Measurements from ENCODE around the gene MPRIP. TPM values are rescaled to one million over a fixed set of nuclear protein-coding genes. Genes with fewer than 3 reads are reported as not detected.

Gene MPRIP
- total RNA-seq, 2 experiments from 2014 or later = 210 to 239 TPM

DNA sequence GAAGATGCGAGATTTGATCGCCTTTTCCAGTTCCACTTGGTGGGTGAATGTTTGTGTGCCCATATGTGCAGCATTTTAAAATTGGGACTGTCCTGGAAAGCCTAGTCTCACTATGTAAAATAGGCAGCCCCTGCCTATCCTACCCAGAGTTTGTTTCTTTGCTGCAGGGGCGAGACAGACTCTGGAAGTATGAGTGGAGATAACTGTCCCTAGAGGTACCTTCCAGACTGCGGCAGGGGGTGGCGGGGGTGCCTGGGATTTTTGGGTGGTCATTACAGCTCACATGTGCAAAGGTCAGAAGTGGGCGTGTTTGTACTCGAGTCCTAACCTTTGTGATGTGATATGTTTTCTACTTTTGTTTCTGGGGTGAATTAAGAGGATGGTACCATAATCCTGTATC, 36.6 kb downstream of the MPRIP start:
- DNase-seq (no peak), ATAC-seq (ENCODE audit: low read depth) (no peak)
- H3K4me1 Mint-ChIP-seq = peaks cover 14% of the 10 kb centered on the region
- POLR2A ChIA-PET = no interaction called here
- H3K27me3 Mint-ChIP-seq = no peaks in the 10 kb centered on the region
- H3K9me3 Mint-ChIP-seq = no peaks in the 10 kb centered on the region
- H3K36me3 Mint-ChIP-seq = peaks cover 7% of the 10 kb centered on the region
- no peak overlapping the region for H3K27ac Mint-ChIP-seq
- H3K4me3 Mint-ChIP-seq = no peak overlapping the region

- Mint-ChIP-seq H3K27ac (no peak overlapping the region), H3K27me3 (no peaks in the 10 kb centered on the region), H3K4me1 (peaks cover 11% of the 10 kb centered on the region), H3K4me3 (no peak overlapping the region), H3K36me3 (peaks cover 7% of the 10 kb centered on the region), H3K9me3 (no peaks in the 10 kb centered on the region)
- no peak for DNase-seq
- no peak for ATAC-seq (ENCODE audit: low read depth)
- POLR2A ChIA-PET = no interaction called here
These were observed 37.1 kb downstream of the MPRIP start for GRCh38 chr17:17079336-17079735.

GRCh38 chr17:17079761-17080160, 37.5 kb downstream of the MPRIP start:
- POLR2A ChIA-PET = no interaction called here
- Mint-ChIP-seq H3K36me3 (peaks cover 7% of the 10 kb centered on the region), H3K4me3 (no peak overlapping the region), H3K9me3 (no peaks in the 10 kb centered on the region), H3K27ac (no peak overlapping the region), H3K27me3 (no peaks in the 10 kb centered on the region), H3K4me1 (peaks cover 7% of the 10 kb centered on the region)
- no peak for ATAC-seq (ENCODE audit: low read depth)
- DNase-seq = no peak

GRCh38 chr17:17080181-17080631, 37.9 kb downstream of the MPRIP start:
- H3K36me3 Mint-ChIP-seq = peaks cover 5% of the 10 kb centered on the region
- H3K27ac Mint-ChIP-seq = no peak overlapping the region
- no peak for ATAC-seq (ENCODE audit: low read depth)
- no peaks in the 10 kb centered on the region for H3K9me3 Mint-ChIP-seq
- POLR2A ChIA-PET = no interaction called here
- H3K27me3 Mint-ChIP-seq = no peaks in the 10 kb centered on the region
- H3K4me3 Mint-ChIP-seq = no peak overlapping the region
- DNase-seq = no peak
- H3K4me1 Mint-ChIP-seq = peaks cover 3% of the 10 kb centered on the region

GRCh38 chr17:17080781-17081180, 38.5 kb downstream of the MPRIP start:
- POLR2A ChIA-PET = no interaction called here
- Mint-ChIP-seq H3K36me3 (peaks cover 3% of the 10 kb centered on the region), H3K4me1 (no peaks in the 10 kb centered on the region), H3K27me3 (no peaks in the 10 kb centered on the region), H3K27ac (no peak overlapping the region), H3K4me3 (no peak overlapping the region), H3K9me3 (no peaks in the 10 kb centered on the region)
- ATAC-seq (ENCODE audit: low read depth) = no peak
- no peak for DNase-seq

GRCh38 chr17:17081304-17081940, 39.2 kb downstream of the MPRIP start:
- peaks cover 6% of the 10 kb centered on the region for H3K36me3 Mint-ChIP-seq
- no peaks in the 10 kb centered on the region for H3K9me3 Mint-ChIP-seq
- no peaks in the 10 kb centered on the region for H3K27me3 Mint-ChIP-seq
- POLR2A ChIA-PET = no interaction called here
- no peak overlapping the region for H3K4me3 Mint-ChIP-seq
- H3K4me1 Mint-ChIP-seq = no peaks in the 10 kb centered on the region
- no peak for DNase-seq
- no peak overlapping the region for H3K27ac Mint-ChIP-seq
- ATAC-seq (ENCODE audit: low read depth) = no peak

GRCh38 chr17:17082878-17083277, 40.6 kb downstream of the MPRIP start:
- Mint-ChIP-seq H3K27ac (peak overlapping the region; percentile 37), H3K4me3 (no peak overlapping the region), H3K4me1 (peaks cover under 1% of the 10 kb centered on the region), H3K27me3 (no peaks in the 10 kb centered on the region), H3K36me3 (peaks cover 5% of the 10 kb centered on the region), H3K9me3 (no peaks in the 10 kb centered on the region)
- ATAC-seq (ENCODE audit: low read depth) = no peak
- POLR2A ChIA-PET = no interaction called here
- no peak for DNase-seq

DNA sequence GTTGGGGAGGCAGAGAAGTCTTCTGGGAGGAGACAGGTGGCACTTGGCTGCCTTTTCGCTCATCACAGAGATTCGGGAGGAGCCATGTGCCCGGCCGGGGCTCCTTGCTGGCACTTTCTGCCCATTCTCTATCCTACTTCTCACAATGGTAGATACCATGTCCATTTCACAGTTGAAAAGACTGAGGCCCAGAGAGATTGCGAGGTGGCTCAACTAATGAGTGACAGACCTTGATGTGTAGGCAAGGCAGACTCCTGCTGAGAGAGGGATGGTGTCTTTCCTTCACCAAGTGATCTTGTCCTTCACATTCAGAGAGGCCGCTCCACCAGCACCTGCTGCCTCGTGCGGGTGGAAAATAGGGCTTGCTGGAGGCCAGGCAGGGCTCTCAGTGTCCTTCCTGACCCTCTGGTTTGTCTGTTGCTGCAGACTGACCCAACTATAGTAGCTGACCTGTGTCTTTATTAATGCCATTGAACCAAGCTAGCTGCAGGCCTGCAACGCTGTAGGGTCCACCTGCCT, 42.1 kb downstream of the MPRIP start:
- Mint-ChIP-seq H3K27me3 (no peaks in the 10 kb centered on the region), H3K9me3 (no peaks in the 10 kb centered on the region), H3K36me3 (peaks cover 9% of the 10 kb centered on the region), H3K4me3 (no peak overlapping the region), H3K27ac (no peak overlapping the region), H3K4me1 (peaks cover 15% of the 10 kb centered on the region)
- POLR2A ChIA-PET = no interaction called here
- ATAC-seq (ENCODE audit: low read depth) (no peak), DNase-seq (no peak)

- POLR2A ChIA-PET = no interaction called here
- no peak for ATAC-seq (ENCODE audit: low read depth)
- no peak for DNase-seq
- Mint-ChIP-seq H3K36me3 (peaks cover 11% of the 10 kb centered on the region), H3K27ac (no peak overlapping the region), H3K9me3 (no peaks in the 10 kb centered on the region), H3K4me3 (no peak overlapping the region), H3K27me3 (no peaks in the 10 kb centered on the region), H3K4me1 (peaks cover 18% of the 10 kb centered on the region)
These were observed 42.7 kb downstream of the MPRIP start for GRCh38 chr17:17084941-17085340.

DNA sequence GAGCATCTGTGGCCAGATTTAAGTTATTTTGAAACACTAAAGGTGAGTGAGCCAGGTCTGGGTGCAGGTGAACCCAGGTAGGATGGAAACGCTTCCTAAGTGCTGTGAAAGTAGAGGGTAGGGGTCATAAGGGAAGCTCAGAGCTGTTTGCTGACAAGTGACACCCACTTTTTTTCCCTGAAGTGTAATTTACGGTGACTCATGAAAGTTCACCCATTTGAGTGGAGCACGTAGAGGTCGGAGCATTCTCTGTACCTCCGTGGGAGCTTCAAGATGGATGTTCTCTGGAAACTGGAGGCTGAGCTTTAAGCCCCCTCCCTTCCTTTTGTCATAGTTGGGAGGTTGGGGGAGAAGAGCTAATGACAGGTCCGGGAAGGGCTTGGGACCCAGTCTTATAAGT, 44.3 kb downstream of the MPRIP start:
- H3K9me3 Mint-ChIP-seq = no peaks in the 10 kb centered on the region
- DNase-seq = no peak
- H3K27ac Mint-ChIP-seq = no peak overlapping the region
- ATAC-seq (ENCODE audit: low read depth) = no peak
- no peak overlapping the region for H3K4me3 Mint-ChIP-seq
- peaks cover 18% of the 10 kb centered on the region for H3K4me1 Mint-ChIP-seq
- no peaks in the 10 kb centered on the region for H3K27me3 Mint-ChIP-seq
- peaks cover 11% of the 10 kb centered on the region for H3K36me3 Mint-ChIP-seq
- POLR2A ChIA-PET = no interaction called here

GRCh38 chr17:17087424-17088015, 45.3 kb downstream of the MPRIP start:
- Mint-ChIP-seq H3K4me3 (no peak overlapping the region), H3K36me3 (peaks cover 11% of the 10 kb centered on the region), H3K27me3 (no peaks in the 10 kb centered on the region), H3K27ac (no peak overlapping the region), H3K4me1 (peaks cover 19% of the 10 kb centered on the region), H3K9me3 (no peaks in the 10 kb centered on the region)
- no peak for ATAC-seq (ENCODE audit: low read depth)
- POLR2A ChIA-PET = no interaction called here
- no peak for DNase-seq

DNA sequence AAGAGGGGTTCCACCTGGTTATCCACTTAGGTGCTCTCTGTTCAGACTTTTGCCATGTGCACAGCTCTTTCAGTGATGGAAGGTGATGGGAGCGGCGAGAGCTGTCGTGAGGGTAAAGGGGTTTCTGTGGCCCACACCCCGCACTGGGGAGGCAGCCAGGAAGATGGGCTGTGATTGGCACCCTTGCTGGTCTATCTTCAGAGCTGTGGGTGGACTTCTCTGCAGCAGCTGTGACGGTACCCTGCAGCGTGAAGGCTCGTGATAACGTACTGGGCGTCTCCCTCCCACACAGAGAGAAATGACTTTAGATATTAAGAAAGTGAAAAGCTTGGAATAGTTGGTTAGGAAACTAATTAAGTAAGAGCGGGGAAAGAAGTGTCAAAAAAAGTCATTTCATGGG, 45.8 kb downstream of the MPRIP start:
- H3K27ac Mint-ChIP-seq = peak overlapping the region; percentile 43
- ATAC-seq (ENCODE audit: low read depth) (no peak), DNase-seq (no peak)
- H3K4me3 Mint-ChIP-seq = no peak overlapping the region
- peaks cover 11% of the 10 kb centered on the region for H3K36me3 Mint-ChIP-seq
- POLR2A ChIA-PET = no interaction called here
- no peaks in the 10 kb centered on the region for H3K9me3 Mint-ChIP-seq
- H3K27me3 Mint-ChIP-seq = no peaks in the 10 kb centered on the region
- peaks cover 19% of the 10 kb centered on the region for H3K4me1 Mint-ChIP-seq

DNA sequence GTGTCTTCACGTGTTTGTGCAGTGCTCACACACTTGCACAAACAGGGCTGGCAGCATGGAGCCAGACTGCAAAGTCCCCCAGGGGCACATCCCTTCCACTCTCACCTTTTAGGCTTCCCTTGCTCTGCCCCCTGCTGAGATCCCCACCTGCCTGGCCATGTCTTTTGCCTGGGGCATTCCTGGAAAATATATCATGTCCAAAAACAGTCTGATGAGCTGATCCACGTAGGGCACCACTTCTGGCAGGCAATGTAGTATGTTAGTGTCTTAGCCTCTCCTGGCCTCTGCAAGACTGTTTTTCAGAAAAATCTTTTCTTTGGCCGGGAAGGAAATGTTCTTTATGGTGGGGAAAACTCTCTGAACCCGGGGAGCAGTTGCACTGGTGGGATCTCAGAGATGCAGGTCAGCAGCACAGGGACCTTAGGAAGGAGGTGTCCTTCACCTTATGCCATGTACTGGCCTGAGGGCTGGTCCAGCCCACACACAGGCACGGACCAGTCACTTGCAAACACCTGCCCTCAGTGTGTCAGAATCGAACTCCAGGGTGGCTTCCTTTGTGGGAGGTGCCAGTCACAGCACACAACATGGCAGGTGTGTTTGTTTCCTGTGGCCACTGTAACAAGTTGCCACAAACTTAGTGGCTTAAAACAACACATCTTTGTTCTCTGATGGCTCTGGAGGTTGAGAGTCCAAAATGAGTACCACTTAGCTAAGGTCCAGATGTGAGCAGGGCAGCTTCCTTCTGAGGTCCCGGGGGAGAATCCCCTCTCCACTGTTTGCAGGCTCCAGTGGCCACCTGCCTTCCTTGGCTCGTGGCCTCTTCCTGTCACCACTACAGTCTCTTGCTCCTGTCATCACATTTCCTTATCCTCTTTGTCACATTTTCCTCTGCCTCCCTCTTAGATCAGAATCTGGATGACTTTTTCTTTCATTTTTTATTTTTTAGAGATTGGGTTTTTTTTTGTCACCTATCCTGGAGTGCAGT, 46.6 kb downstream of the MPRIP start:
- peak; percentile 24 for DNase-seq
- Mint-ChIP-seq H3K4me3 (no peak overlapping the region), H3K27ac (peak overlapping the region; percentile 61), H3K9me3 (no peaks in the 10 kb centered on the region), H3K4me1 (peaks cover 19% of the 10 kb centered on the region), H3K27me3 (no peaks in the 10 kb centered on the region), H3K36me3 (peaks cover 11% of the 10 kb centered on the region)
- POLR2A ChIA-PET = no interaction called here
- ATAC-seq (ENCODE audit: low read depth) = peak; percentile 45
